Activated CD8-positive, alpha-beta T cell treated with anti-CD3 and anti-CD28 coated beads for 36 hours (primary cell): Measurements from ENCODE around the gene FBXO46. TPM values are rescaled to one million over a fixed set of nuclear protein-coding genes. Genes with fewer than 3 reads are reported as not detected.

Experiments
- ATAC-seq: fragments of 200-7000 bp; cut with Tn5 transposase; one replicate; pipeline ENCODE4 v1.10.0; 2021; ENCODE audit warnings: mild to moderate bottlenecking, moderate library complexity
- CTCF ChIA-PET: fragments of 350-600 bp; sonication (Branson Sonifier 250); formaldehyde crosslinking; loops from one replicate; lab custom pipeline; 2021; ENCODE audit warnings: antibody characterized with exemption; lab: Charles Lee
- POLR2A ChIA-PET: fragments of 350-600 bp; sonication (Branson Sonifier 250); formaldehyde crosslinking; loops from one replicate; lab custom pipeline; 2021; ENCODE audit warnings: antibody characterized with exemption; lab: Charles Lee
- DNase-seq: peaks from one replicate; pipeline ENCODE4 v3.0.0-alpha.2; 2020
- H3K27ac Mint-ChIP-seq: one replicate; pipeline ENCODE4 v1.8.0; 2021; ENCODE audit warnings: mild to moderate bottlenecking, mixed read lengths
- H3K27me3 Mint-ChIP-seq: one replicate; pipeline ENCODE4 v1.8.0; 2021; ENCODE audit warnings: mixed read lengths
- H3K36me3 Mint-ChIP-seq: one replicate; pipeline ENCODE4 v1.8.0; 2021; ENCODE audit warnings: low read depth, mixed read lengths
- H3K4me1 Mint-ChIP-seq: one replicate; pipeline ENCODE4 v1.8.0; 2021; ENCODE audit warnings: low read depth, mixed read lengths
- H3K4me3 Mint-ChIP-seq: one replicate; pipeline ENCODE4 v1.8.0; 2021; ENCODE audit warnings: mild to moderate bottlenecking, moderate library complexity, mixed read lengths
- H3K9me3 Mint-ChIP-seq: one replicate; pipeline ENCODE4 v1.8.0; 2021; ENCODE audit warnings: mixed read lengths
- CTCF ChIP-seq: fragments of 200-600 bp; IDR thresholded peaks from one replicate; pipeline ENCODE4 v1.8.0; 2022; ENCODE audit warnings: antibody characterized with exemption, mild to moderate bottlenecking
- intact Hi-C: fragments of 100-400 bp; cut with micrococcal nuclease; formaldehyde crosslinking; loops from one replicate; pipeline ENCODE4 v1.10.0; 2022
- total RNA-seq, 2 experiments: library from RNA; stranded (reverse); gene quantifications; one replicate each; pipeline ENCODE4 v1.2.3, GENCODE V29; 2021

Gene FBXO46
- total RNA-seq, 2 experiments from 2014 or later, result 28.6 to 34.7 TPM

GRCh38 chr19:45766869-45767346 is 36.2 kb upstream of the FBXO46 start:
- Mint-ChIP-seq H3K4me3 (no peak overlapping the region), H3K27ac (no peak overlapping the region), H3K9me3 (no peaks in the 10 kb centered on the region), H3K27me3 (peaks cover 18% of the 10 kb centered on the region), H3K4me1 (peaks cover 12% of the 10 kb centered on the region), H3K36me3 (no peaks in the 10 kb centered on the region)
- no peak for TF ChIP-seq CTCF
- POLR2A ChIA-PET, result interaction anchor here (0.6 to 4.2 kb wide), 5 partner anchors 12 to 119 kb away, joined by 3 to 27 read pairs (median 4); partner anchors contain the start of genes FBXO46 and IRF2BP1
- CTCF ChIA-PET, result interaction anchor here (1.0 to 5.1 kb wide), 2 partner anchors 12 to 49 kb away, joined by 4 to 52 read pairs; partner anchors contain the start of gene RSPH6A
- ATAC-seq (no peak), DNase-seq (no peak)
- intact Hi-C loops, result no loop called here

GRCh38 chr19:45766296-45766868 is 35.7 kb upstream of the FBXO46 start:
- no peak for DNase-seq
- POLR2A ChIA-PET, result interaction anchor here (1.0 to 4.2 kb wide), 2 partner anchors 33 to 35 kb away, joined by 4 to 27 read pairs; partner anchors contain the start of gene FBXO46
- Mint-ChIP-seq H3K27ac (no peak overlapping the region), H3K9me3 (no peaks in the 10 kb centered on the region), H3K4me1 (peaks cover 12% of the 10 kb centered on the region), H3K36me3 (no peaks in the 10 kb centered on the region), H3K4me3 (no peak overlapping the region), H3K27me3 (peaks cover 15% of the 10 kb centered on the region)
- CTCF ChIA-PET, result interaction anchor here (1.0 to 5.1 kb wide), 2 partner anchors 13 to 50 kb away, joined by 4 to 52 read pairs; partner anchors contain the start of gene RSPH6A
- intact Hi-C loops, result no loop called here
- ATAC-seq, result no peak
- no peak for TF ChIP-seq CTCF

- TF ChIP-seq CTCF, result no peak
- H3K27me3 Mint-ChIP-seq, result peaks cover 11% of the 10 kb centered on the region
- H3K27ac Mint-ChIP-seq, result no peak overlapping the region
- CTCF ChIA-PET, result no interaction called here
- no peak overlapping the region for H3K4me3 Mint-ChIP-seq
- intact Hi-C loops, result no loop called here
- H3K36me3 Mint-ChIP-seq, result no peaks in the 10 kb centered on the region
- POLR2A ChIA-PET, result interaction anchor here (0.6 kb wide), 1 partner anchor 29 kb away, joined by 3 read pairs; no protein-coding TSS in a partner anchor
- DNase-seq (no peak), ATAC-seq (no peak)
- peaks cover 8% of the 10 kb centered on the region for H3K4me1 Mint-ChIP-seq
- H3K9me3 Mint-ChIP-seq, result no peaks in the 10 kb centered on the region
These were observed 35.1 kb upstream of the FBXO46 start for GRCh38 chr19:45765702-45766295.

- Mint-ChIP-seq H3K4me3 (no peak overlapping the region), H3K9me3 (no peaks in the 10 kb centered on the region), H3K27me3 (peaks cover 11% of the 10 kb centered on the region), H3K4me1 (peaks cover 6% of the 10 kb centered on the region), H3K36me3 (no peaks in the 10 kb centered on the region), H3K27ac (no peak overlapping the region)
- no peak for TF ChIP-seq CTCF
- CTCF ChIA-PET, result interaction anchor here (2.0 kb wide), 1 partner anchor 85 kb away, joined by 4 read pairs; no protein-coding TSS in a partner anchor
- ATAC-seq (no peak), DNase-seq (no peak)
- intact Hi-C loops, result no loop called here
- POLR2A ChIA-PET, result interaction anchor here (0.6 kb wide), 1 partner anchor 28 kb away, joined by 3 read pairs; no protein-coding TSS in a partner anchor
These were observed 34.4 kb upstream of the FBXO46 start for GRCh38 chr19:45764945-45765701.
